Stimulated activated CD4-positive, alpha-beta T cell treated with anti-CD3 and anti-CD28 coated beads, Interleukin-1b, Interleukin-23, amount 100 ng/mL, for 4 hours (primary cell): ENCODE data around the gene TBCE.
A peak's percentile ranks its signal among the peaks of the same experiment; 100 is the strongest.
"Not testable (repeated sequence)": the region's sequence is repeated elsewhere in the genome, so short reads cannot be mapped to it uniquely, and the experiment has no call there.

ENCODE experiments used
- DNase-seq, 2 donors: peaks; one replicate each; pipeline ENCODE4 v3.0.0-alpha.2; 2020; ENCODE audit warnings: low read depth in 2 of 2

Gene TBCE

GRCh38 chr1:235351898-235352297 lies 15.3 kb upstream of the TBCE start:
- no peak for DNase-seq

DNA sequence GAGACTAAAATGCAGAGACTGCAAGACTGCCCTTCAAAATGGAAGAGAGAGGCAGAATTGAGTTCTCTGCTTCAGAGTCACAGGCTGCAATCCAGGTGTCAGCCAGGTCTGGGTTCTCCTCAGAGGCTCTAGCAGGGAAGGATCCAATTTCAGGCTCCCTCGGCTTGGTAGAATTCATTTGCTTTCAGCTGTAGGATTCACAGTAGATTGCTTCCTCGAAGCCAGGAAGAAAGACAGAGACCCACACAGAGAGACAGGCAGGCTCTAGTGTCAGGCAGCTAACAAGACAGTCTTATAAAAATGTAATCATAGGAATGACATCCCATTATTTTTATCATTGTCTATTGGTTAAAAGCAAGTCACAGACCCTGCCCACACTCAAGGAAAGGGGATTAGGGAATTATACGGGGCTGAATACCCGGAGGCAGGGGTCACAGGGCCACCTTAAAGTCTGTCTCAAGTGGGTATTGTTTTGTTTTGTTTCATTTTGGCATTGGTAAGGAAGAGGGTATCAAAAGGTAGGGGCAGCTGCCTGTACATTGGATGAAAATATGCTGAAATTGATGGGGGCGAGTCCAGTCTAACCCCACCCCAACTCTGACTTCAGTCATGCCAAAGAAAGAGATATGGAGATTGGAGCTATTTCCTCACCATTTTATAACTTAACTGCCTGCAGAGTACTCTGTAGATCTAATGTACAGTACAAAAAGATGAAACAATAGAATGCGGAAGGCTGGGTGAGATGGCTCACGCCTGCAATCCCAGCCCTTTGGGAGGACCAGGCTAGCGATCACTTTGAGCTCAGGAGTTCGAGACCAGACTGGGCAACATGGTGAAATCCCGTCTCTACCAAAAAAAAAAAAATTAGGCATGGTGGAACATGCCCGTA lies 9.5 kb upstream of the TBCE start:
- no peak for DNase-seq

DNA sequence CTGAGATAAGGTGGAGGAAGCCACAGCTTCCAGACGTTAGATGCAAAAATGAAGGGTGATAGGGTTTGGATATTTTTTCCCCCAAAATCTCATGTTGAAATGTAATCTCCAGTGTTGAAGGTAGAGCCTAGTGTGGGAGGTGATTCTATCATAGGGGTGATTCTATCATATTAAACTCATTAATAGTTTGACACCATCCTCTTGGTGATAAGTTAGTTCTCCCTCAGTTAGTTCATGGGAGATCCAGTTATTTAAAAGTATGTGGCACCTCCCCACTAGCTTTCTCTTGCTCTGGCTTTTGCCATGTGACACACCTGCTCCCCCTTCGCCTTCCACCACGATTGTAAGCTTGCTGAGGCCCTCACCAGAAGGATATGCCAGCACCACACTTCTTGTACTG lies 8.3 kb upstream of the TBCE start:
- DNase-seq = no peak

- DNase-seq = not testable (repeated sequence)
These were observed 3.0 kb upstream of the TBCE start for GRCh38 chr1:235364189-235364588.

GRCh38 chr1:235366286-235366685 lies 941 bp upstream of the TBCE start:
- DNase-seq = peak in 1 of 2 donors; percentile 11

DNA sequence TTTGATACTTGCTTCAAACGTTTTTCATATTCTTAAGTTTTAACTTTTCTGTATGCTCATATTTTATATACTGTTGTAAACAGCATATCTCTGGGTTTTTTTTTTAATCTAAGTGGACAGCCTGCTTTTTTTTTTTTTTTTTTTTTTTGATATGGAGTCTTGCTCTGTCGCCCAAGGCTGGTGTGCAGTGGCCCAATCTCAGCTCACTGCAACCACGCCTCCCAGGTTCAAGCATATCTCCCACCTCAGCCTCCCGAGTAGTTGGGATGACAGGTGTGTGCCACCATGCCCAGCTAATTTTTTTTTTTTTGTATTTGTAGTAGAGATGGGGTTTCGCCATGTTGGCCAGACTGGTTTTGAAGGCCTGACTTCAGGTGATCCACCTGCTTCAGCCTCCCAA lies 1.2 kb downstream of the TBCE start:
- no peak for DNase-seq

GRCh38 chr1:235369802-235370201 lies 2.6 kb downstream of the TBCE start:
- no peak for DNase-seq

- DNase-seq = no peak
These were observed 8.8 kb downstream of the TBCE start for GRCh38 chr1:235375919-235376605.

DNA sequence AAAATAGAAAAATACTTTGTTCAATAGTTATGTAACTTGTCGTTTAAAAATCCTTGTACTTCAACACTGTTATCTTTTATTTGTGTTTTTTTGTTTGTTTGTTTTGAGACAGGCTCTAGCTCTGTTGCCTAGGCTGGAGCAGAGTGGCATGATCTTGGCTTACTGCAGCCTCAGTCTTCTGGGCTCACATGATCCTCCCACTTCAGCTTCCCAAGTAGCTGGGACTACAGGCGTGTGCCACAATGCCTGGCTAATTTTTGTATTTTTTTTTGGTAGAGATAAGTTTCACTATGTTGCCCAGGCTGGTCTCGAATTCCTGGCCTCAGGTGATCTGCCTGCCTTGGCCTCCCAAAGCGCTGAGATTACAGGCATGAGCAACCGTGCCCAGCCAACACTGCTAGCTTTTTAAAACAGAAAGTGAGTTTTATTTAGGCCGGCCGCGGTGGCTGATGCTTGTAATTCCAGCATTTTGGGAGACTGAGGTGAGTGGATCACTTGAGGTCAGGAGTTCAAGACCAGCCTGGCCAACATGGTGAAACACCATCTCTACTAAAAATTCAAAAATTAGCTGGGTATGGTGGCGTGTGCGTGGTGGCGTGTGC lies 11.0 kb downstream of the TBCE start:
- DNase-seq = not testable (repeated sequence)

DNA sequence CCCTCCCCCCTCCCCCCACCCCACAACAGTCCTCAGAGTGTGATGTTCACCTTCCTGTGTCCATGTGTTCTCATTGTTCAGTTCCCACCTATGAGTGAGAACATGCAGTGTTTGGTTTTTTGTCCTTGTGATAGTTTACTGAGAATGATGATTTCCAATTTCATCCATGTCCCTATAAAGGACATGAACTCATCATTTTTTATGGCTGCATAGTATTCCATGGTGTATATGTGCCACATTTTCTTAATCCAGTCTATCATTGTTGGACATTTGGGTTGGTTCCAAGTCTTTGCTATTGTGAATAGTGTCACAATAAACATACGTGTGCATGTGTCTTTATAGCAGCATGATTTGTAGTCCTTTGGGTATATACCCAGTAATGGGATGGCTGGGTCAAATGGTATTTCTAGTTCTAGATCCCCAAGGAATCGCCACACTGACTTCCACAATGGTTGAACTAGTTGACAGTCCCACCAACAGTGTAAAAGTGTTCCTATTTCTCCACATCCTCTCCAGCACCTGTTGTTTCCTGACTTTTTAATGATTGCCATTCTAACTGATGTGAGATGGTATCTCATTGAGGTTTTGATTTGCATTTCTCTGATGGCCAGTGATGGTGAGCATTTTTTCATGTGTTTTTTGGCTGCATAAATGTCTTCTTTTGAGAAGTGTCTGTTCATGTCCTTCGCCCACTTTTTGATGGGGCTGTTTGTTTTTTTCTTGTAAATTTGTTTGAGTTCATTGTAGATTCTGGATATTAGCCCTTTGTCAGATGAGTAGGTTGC lies 14.9 kb downstream of the TBCE start:
- not testable (repeated sequence) for DNase-seq

GRCh38 chr1:235385633-235386032 lies 18.4 kb downstream of the TBCE start:
- DNase-seq = not testable (repeated sequence)

DNA sequence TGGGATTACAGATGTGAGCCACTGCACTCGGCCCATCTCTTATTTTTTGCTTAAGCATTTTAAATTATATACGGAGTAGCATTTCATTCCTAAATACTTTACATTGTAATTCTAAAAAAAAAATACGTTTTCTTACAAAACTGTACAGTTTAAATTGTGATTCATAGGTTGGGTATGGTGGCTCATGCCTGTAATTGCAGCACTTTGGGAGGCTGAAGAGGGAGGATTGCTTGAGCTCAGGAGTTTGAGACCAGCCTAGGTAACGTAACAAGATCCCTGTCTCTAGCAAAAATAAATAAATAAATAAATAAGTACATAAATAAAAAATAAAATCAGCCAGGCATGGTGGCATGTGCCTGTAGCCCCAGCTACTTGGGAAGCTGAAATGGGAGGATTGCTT lies 24.6 kb downstream of the TBCE start:
- DNase-seq = no peak

- no peak for DNase-seq
These were observed 30.5 kb downstream of the TBCE start for GRCh38 chr1:235397733-235398132.

DNA sequence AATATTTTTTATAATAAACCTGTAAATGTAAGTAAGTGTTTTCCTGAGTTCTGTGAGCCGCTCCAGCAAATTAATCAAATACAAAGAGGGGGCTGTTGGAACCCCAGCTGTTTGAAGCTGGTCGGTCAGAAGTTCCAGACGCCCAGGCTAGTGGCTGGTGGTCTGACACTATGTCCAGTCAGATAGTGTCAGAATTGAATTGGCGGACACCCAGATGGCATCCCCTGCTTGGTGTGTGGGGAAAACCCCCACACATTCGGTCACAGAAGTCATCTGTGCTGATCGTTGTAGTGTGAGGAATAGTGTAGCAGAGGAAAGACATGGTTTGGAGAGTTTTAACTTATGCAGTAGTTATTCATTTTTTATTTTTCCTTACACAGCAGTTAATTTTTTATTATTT lies 32.4 kb downstream of the TBCE start:
- DNase-seq = no peak

GRCh38 chr1:235401251-235401650 lies 34.0 kb downstream of the TBCE start:
- no peak for DNase-seq

DNA sequence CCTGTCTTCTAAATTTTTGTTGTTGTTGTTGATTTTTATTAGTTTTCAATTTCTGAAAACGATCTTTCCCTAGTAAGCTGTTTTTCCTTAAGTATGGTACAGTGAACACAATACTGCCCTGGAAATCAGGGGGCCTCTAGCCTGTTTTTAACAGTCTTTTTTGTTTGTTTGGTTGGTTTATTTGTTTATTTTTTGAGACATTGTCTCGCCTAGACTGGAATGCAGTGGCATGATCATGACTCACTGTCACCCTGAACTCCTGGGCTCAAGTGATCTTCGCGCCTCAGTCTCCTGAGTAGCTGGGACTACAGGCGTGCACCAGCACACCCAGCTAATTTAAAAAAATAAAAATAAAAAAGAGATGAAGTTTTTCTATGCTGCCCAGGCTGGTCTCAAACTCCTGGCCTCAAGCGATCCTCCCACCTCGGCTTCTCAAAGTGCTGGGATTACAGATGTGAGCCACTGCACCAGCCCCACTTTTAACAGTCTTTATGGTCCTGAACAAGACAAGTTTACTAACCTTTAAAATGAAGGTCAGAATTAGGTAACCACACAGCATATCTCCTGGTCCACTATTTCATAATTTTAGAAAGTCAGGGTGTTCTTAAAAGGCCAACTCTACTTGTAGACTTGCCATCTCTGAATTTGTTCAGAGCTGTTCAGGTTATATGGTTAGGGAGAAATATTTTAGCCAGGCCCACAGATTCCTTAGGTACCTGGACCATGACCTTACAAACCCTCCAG lies 35.4 kb downstream of the TBCE start:
- no peak for DNase-seq

- no peak for DNase-seq
These were observed 36.4 kb downstream of the TBCE start for GRCh38 chr1:235403593-235403992.

DNA sequence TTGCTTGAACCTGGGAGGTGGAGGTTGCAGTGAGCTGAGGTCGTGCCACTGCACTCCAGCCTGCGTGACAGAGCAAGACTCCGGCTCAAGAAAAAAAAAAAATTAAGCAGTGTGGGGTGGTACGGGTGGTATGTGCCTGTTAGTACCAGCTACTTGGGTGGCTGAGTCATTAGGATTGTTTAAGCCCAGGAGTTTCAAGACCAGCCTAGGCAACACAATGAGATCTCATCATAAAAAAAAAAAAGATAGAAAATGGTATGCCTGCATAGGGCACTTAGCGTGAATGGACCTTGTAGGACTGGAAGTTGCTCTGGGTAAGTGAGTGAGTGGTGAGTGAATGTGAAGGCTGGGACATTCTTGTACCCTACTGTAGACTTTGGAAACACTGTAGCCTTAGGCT lies 37.0 kb downstream of the TBCE start:
- DNase-seq = no peak

DNA sequence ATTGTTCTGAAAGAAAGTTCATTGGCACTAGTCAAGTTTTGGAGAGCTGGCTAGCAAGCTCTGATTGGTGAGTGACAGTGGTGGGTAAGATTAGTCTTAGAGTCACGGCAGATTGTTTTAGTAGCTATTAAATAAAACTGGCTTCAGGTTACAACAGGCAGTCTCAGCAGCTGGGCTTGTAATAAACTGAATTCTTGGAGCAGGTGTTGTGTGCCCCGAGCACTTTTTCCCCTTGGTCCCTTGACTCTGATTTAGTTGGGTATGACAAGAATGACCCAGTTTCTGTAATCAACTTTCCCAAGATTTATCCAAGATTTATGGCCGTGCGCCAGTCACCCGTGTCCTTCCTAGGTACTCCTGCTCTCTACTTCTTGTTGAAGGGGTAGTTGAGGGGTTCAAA lies 40.2 kb downstream of the TBCE start:
- no peak for DNase-seq

- no peak for DNase-seq
These were observed 41.3 kb downstream of the TBCE start for GRCh38 chr1:235408503-235408960.
